Lung microvascular endothelial cell (primary cell): ENCODE measurements around the gene TMEM220. TPM values are rescaled to one million over a fixed set of nuclear protein-coding genes. Genes with fewer than 3 reads are reported as not detected.
"Not testable (repeated sequence)": the region's sequence is repeated elsewhere in the genome, so short reads cannot be mapped to it uniquely, and the experiment has no call there.

Experiments used
- DNase-seq, 2 donors: peaks; one replicate each; pipeline versions ENCODE4 v3.0.0 to v3.0.0-alpha.2; 2010; ENCODE audit warnings: low read depth in 2 of 2
- total RNA-seq: library from RNA; depleted of rRNA; stranded (reverse); fragments of >200 nt; gene quantifications from 2 replicates; pipeline ENCODE4 v1.2.1, GENCODE V29; 2014

TMEM220 gene
- total RNA-seq, 1 donor from 2014 or later, result 2.4 TPM

DNA sequence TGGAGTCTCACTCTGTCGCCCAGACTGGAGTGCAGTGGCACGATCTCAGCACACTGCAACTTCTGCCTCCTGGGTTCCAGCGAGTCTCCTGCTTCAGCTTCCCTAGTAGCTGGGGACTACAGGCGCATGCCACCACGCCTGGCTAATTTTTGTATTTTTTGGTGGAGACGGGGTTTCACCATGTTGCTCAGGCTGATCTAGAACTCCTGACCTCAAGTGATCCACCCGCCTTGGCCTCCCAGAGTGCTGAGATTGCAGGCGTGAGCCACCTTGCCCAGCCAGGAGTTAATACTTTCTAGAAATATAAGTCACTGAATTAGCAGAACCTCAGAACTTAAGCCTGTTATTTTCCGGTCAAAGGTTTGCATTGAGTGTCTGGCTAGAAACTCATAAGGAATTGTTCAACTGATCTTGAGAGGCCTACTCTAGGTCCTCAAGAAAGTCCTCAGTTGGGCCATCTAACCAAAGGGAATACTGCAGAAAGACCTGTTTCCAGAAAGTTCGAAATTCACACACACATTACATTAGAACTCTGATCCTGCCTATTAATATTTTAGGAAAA, 1.4 kb downstream of the TMEM220 start:
- DNase-seq, result no peak

- no peak for DNase-seq
These were observed 2.6 kb downstream of the TMEM220 start for GRCh38 chr17:10727192-10727591.

GRCh38 chr17:10726196-10726595, 3.6 kb downstream of the TMEM220 start:
- DNase-seq, result no peak

DNA sequence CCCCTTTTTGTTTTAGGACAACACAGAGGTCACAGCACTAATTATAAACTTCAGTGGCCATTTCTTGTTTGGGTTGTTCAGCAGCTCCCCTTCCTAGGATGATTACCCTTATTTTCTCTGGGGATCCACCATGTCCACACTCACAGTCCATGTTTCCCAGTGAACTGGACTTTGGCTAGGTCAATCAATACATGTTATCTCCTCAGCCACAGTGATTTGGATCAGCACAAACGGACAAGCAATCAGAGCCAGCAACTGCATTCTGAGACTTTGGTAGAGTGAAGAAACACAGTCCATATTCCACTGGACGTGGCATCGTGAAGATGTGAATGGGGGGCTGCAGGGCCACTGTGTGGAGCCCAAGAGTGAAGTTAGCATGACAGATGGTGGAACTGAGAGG, 4.6 kb downstream of the TMEM220 start:
- no peak for DNase-seq

DNA sequence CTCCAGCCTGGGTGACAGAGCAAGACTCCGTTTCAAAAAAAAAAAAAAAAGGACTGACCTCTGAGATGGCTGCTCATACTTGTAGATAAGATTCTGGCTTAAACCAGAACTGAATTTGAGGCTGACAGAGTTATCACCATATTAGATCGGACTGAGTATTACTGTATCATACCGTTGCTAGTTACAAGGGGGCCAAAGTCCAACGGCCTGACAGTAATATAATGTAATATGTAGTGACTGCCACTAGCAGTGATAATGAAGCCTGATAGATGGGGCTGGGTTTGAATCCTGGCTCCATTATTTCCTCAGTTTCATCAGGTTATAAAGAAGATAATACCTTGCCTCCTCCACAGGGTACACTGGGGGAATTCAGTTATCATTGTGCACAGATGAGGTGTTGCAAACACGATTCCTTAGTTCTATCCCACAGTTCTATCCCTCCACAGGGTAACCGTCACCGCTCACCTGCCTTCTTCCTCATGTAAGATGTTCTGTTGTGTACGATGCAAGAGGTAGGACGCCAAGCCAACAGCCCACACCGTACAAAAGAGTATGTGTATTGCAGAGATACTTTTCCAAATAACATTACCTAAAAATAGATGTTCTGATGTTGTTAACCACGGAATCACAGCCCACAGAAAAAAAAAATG, 5.2 kb downstream of the TMEM220 start:
- no peak for DNase-seq

- DNase-seq, result no peak
These were observed 11.3 kb downstream of the TMEM220 start for GRCh38 chr17:10718547-10718946.

GRCh38 chr17:10716218-10716617, 13.6 kb downstream of the TMEM220 start:
- no peak for DNase-seq

DNA sequence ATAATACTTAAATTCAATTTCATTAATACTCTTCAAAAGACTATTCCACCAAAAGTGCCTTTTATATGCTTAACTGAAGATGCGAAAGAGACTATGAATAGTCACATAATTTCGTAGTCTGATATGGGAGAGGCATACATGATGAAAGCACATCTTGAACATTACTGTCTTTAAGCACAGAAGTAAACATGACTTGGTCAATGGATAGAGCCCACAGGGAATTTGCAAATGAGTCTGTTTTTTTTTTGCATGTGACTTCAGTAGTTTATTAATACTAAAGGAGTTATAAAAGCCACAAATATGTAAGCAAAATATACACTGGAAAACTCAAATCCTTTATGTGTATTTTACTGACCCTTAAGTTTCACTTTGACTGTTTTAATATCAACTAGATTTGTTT, 16.5 kb downstream of the TMEM220 start:
- no peak for DNase-seq

DNA sequence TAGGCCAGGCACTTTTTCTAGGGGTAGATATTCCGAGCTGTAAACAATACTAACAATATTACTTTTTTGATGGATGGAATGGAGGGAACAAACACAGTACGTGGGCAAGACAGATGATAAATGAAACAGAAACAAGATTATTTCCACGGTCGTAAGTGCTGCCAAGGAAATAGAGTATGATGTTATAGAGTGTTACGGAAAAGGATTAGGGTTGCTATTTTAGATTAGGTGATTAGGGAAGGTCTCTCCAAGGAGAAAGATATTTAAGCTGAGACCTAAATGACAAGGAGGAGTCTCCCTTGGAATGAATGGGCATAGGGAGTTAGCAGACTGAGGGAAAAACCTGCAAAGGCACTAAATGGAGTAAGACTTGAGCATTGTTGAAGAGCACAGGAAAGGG, 24.1 kb downstream of the TMEM220 start:
- no peak for DNase-seq

- DNase-seq, result peak; percentile 19 to 65
These were observed 27.2 kb downstream of the TMEM220 start for GRCh38 chr17:10702574-10702973.

GRCh38 chr17:10699856-10700255, 30.0 kb downstream of the TMEM220 start:
- peak; percentile 2 to 27 for DNase-seq

DNA sequence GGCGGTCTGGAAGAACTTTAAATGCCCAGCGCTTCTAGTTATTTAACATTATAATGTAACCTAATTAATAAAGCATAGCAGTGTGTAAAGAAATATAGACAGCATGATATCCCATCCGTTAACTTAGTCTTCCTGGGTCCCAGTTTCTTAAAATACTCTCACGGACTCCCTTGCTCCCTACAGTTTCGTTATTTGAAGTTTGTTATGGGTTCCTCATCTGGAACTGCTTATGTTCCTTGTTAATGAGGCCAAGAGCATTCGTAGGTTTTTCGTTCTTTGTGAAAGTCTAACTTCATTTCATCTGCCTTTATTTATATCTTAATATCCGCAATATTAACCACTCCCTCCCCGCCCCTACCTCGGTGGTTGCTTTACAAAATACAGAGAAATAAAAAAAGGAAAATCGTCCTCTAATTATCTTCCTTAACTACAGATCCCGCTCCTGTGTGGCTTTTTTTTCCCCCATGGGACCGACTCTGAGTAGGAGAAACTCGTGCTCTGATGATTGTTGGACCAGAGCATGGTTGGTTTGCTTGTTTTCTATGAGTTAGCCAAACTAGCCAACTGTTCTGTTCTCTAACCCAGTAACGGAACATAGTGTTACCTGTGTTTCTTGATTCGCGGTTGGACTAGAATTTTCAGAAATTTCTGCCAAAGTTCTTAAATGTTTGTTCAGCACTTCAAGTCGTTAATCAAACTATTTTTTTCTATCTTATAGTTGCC, 31.6 kb downstream of the TMEM220 start:
- peak; percentile 22 to 48 for DNase-seq

GRCh38 chr17:10697092-10698081, 32.4 kb downstream of the TMEM220 start, which contains the start of the genes ADPRM and SCO1:
ADPRM (plus strand) TSS chr17:10697594; CDS start chr17:10704927, 7,333 bp downstream.
SCO1 (minus strand) TSS chr17:10697533; CDS start chr17:10697507, 26 bp downstream.
- DNase-seq, result peak; percentile 94 to 95

GRCh38 chr17:10695875-10696407, 33.9 kb downstream of the TMEM220 start:
- not testable (repeated sequence) for DNase-seq

DNA sequence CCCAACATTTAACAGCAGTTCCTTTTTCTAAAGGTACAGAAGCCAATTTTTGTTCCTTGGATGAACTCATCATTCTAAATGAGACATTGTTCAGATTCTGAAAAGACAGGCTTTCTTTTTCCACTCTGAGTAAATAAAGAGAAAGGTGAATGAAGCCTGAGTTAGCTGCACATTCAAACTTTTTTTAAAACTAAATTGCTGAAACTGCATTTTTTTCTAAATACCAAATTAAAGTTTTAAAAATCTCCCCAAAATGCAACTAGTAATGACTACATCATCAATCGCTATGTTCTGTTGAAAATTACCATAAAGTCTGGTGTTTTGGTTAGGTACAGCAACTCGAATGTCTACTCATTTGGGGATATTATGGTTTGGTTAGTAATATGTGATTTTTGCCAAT, 42.3 kb downstream of the TMEM220 start:
- DNase-seq, result no peak

GRCh38 chr17:10683853-10684252, 46.0 kb downstream of the TMEM220 start:
- peak; percentile 39 to 47 for DNase-seq

- DNase-seq, result no peak
These were observed 47.9 kb downstream of the TMEM220 start for GRCh38 chr17:10681866-10682446.

- DNase-seq, result no peak
These were observed 55.1 kb downstream of the TMEM220 start for GRCh38 chr17:10674704-10675103.

GRCh38 chr17:10673312-10673711, 56.5 kb downstream of the TMEM220 start:
- DNase-seq, result no peak

- peak; percentile 11 to 25 for DNase-seq
These were observed 61.0 kb downstream of the TMEM220 start for GRCh38 chr17:10668775-10669174.

DNA sequence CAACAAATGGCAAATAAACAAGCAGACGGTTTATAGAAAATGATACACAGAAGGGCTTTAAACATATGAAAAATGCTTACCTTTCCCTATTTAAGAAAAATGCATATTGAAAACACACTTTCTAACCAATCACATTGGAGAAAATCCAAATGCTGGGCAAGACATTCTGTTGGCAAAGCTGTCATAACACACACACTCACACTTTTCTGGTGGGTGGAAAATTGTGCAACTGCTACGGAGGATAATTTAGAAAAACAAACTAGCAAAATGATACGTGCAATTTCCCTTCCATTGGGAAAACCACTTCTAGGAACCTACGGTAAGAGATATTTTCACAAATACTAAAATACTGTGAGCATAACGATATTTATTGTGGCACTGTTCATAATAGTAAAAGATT, 62.9 kb downstream of the TMEM220 start:
- no peak for DNase-seq
